ENCODE measurements around the gene LMLN.
A peak's percentile ranks its signal among the peaks of the same experiment; 100 is the strongest.
"Not testable (repeated sequence)": the region's sequence is repeated elsewhere in the genome, so short reads cannot be mapped to it uniquely, and the experiment has no call there.

LMLN gene

DNA sequence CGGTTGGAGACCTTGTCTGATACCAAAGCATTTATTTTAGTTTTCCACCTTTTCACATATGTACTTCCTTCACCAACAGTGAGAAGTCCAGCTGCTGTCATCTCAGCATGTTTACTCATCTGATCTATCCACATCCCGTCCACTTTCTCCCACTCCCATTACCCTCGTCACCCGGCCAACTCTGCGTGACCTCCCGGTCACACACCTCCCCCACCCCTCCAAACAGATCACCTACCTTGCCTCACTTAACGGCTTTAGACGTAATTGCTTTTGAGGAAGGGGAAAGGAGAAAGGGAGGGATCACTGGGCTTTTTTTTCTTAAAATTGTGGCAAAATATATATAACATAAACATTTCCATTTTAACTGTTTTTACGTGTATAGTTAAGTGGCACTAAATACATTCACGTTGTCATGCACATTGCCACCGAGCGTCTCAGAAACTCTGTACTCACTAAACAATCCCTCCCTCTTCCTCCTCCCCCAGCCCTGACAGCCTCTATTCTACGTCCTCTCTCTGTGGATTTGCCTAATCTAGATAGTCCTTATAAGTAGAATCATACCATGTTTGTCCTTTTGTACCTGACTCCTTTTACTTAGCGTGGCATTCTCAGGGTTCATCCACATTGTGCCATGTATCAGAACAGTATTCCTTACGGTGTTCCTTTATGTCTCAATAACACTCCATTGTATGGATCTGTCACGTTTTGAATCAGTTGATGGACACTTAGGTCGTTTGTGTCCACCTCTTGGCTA lies 67.2 kb downstream of the LMLN start:
- DNase-seq (ENCODE audit: low spot score), result no peak

DNA sequence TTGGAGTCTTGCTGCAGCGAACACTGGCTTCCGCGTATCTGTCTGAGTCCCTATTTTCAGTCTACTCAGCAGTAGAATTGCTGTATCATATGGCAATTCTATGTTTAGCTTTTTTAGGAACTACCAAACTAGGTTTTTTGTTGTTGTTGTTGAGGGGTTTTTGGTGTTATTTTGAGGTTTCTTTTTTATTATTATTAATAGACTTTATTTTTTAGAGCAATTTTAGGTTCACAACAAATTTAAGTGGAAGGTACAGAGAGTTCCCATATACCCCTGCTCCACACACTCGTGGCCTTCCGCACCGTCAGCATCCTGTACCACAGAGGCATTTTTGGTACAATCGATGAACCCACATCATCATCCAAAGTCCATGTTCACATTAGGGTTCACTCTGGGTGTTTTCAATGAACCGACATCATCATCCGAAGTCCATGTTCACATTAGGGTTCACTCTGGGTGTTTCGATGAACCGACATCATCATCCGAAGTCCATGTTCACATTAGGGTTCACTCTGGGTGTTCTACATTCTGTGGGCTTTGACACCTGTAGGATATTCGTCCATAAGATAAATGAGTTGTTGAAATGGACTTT lies 67.9 kb downstream of the LMLN start:
- DNase-seq (ENCODE audit: low spot score), result no peak

DNA sequence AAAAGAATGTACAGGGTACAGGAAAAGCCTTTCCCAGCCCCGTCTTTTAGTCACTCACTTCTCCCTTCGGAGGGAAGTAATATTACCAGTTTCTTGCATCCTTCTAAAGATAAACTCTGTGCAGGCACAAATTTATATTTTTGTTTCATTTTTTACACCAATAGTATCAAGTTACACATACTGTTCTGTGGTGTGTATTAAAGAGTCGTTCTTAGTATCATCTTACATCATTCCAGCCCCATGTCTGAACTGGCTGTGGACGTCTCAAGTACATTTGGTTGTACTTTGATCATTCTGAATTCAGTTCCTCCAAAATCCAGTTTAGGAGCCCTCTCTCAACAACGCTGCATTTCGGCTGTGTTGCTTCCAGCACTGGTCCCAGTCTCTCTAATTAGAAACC lies 68.7 kb downstream of the LMLN start:
- no peak for DNase-seq (ENCODE audit: low spot score)

DNA sequence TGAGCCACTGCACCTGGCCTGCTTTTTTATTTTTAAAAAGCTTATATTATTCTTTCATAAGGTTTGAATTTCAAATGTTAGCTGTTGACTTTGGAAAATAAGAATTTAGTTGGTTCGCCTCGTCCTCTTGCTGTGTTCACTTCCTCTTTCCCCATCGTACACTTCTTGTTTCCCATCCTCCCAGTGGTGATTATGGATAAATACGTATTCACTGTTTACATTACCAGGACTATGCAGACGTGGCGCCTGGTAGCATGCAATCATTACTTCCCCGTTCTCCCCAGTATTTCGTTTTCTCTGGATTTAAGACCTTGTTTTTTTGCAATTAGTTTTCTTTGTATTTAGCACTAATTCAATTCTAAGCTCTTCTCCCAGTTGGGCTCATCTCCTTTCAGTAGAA lies 70.1 kb downstream of the LMLN start:
- DNase-seq (ENCODE audit: low spot score), result no peak

DNA sequence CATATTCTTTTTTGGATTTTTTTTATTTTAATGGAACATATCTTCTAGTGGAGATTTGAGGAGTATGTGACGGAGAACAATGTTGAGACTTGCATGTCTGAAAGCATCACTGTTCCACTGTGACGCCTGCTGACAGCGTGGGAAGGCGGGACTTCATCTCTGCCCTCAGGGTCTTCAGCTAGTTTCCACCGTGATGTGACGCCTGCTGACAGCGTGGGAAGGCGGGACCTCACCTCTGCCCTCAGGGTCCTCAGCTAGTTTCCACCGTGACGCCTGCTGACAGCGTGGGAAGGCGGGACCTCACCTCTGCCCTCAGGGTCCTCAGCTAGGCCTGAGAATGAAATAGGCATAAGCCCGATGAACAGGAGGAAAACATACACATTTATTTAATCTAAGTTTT lies 70.7 kb downstream of the LMLN start:
- DNase-seq (ENCODE audit: low spot score), result no peak

DNA sequence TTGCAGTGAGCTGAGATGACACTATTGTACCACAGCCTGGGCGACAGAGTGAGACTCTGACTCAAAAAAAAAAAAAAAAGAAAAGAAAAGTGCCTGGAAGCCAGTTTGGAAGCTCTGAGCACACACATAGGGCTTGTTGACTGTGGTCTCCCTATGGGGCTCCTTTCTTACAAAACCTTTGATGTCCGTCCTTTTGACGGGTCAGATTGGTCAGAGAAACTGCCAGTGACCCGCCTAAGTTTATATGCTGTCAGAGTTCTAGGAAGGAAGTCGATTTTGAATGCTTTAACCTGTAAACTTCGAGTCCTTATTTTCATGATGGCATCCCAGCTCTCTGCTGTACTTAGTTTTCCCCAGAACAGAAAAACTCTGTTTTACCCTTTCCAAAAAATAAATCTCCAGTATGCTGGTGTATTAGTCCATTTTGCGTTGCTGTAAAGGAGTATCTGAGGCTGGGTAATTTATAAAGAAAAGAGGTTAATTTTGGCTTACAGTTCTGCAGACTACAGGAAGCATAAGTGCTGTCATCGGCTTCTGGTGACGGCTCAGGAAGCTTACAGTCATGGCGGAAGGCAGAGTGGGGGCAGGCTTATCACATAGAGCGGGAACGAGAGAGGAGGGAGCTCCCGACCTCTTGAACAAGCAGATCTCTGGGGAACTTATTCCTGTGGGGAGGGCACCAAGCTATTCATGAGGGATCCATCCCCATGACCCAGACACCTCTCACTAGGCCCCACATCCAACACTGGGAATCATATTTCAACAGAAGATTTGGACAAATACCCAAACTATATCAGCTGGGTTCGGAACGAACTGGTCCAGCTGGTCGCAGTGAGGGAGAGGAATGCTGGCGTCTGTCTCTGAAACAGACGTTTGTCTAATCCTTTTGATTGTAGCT lies 72.3 kb downstream of the LMLN start:
- no peak for DNase-seq (ENCODE audit: low spot score)

DNA sequence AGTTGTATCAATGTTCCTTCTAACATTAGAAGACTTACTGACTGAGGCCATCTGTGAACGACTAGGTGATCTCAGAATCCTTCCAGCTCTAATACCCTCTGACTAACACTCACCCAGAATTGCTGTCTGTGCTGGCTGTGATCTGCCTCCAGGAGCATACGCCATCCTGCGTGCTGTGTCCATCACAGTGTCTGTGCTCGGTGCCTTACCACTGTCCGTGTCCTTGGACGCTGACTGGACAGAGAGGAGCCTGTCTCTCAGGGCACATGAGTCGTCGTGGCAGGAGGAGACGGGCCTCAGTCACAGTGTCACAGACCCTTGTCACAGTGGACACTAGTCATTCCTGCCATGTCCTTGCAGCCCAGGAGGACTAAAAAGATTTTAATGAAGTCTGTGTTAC lies 83.1 kb downstream of the LMLN start:
- no peak for DNase-seq (ENCODE audit: low spot score)

DNA sequence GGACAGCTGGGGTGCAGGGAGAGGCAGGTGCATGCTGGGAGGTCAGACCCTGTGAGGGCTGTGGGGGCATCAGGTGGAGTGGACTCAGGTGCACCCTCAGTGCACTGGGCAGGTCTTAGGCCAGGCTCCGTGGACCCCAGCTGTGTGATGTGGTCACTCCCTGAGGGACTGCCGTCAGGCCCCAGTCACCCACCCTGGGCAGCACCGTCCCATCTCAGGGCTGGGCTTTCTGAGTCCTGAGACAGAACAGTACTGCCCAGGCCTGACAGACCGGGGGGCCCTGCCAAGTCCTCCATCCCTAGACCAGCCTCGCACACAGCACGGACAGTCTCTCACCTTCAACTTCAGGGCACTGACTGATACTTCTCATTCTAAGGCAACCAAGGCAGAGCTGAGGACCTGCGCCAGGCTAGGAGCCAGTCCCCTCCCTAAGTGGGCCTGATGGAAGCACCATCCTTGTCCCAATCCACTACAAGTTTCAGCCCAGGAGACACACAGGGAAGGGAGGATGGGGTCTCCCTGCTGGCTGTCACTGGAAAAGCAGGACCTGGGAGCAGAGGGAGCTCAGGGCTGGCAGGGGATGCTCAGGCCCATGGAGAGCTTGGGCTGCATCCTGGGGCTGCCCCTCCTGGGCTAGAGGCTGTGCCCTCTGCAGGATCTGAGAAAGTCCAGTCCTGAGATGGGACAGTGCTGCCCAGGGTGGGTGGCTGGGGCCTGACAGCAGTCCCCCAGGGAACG lies 86.3 kb downstream of the LMLN start:
- DNase-seq (ENCODE audit: low spot score), result no peak

DNA sequence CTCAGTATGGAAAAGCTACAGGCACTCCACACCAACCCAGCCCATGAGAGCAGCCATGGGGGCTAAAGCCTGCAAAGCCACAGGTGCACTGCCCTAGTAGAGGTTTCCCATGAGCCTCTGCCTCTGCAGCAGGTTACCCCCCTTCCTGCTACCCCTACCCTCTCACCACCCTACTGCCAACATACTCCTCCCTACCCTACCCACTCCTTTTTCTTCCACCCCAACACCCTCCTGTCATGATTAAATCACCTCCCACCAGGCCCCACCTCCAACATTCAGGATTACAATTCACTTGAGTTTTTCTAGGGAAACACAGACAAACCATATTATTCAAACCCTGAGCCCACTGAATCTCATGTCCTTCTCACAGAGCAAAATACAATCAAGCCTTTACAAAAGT lies 88.4 kb downstream of the LMLN start:
- no peak for DNase-seq (ENCODE audit: low spot score)

DNA sequence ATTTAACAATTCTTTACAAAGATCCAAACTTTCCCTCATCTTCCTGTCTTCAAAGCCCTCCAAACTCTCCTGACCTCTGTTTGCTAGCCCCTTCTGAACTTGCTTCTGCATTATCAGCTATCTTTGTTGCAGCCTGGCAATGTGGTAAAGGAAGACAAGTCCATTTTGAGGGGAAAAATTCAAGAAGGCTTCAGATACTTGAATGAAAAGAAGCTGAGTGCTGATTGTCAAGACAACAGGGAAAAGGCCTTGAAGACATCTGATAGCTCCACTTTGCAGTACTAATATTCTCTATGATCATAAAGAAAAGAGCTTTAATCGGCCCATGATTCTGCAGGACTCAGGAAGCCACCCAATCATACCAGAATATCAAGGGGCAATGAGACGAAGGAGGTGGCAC lies 91.8 kb downstream of the LMLN start:
- no peak for DNase-seq (ENCODE audit: low spot score)

DNA sequence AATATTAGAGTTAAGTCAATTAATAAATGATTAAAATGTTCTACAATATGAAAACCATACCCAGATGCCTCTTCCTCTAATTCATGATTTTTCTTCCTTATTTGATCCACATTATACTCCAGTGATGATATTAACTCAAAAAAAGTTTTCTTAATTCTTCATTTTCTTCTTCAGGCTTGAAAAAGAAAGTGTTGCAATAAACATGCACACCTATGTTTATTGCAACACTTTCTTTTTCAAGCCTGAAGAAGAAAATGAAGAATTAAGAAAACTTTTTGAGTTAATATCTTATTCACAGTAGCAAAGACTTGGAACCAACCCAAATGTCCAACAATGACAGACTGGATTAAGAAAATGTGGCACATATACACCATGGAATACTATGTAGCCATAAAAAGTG lies 93.4 kb downstream of the LMLN start:
- DNase-seq (ENCODE audit: low spot score), result not testable (repeated sequence)

DNA sequence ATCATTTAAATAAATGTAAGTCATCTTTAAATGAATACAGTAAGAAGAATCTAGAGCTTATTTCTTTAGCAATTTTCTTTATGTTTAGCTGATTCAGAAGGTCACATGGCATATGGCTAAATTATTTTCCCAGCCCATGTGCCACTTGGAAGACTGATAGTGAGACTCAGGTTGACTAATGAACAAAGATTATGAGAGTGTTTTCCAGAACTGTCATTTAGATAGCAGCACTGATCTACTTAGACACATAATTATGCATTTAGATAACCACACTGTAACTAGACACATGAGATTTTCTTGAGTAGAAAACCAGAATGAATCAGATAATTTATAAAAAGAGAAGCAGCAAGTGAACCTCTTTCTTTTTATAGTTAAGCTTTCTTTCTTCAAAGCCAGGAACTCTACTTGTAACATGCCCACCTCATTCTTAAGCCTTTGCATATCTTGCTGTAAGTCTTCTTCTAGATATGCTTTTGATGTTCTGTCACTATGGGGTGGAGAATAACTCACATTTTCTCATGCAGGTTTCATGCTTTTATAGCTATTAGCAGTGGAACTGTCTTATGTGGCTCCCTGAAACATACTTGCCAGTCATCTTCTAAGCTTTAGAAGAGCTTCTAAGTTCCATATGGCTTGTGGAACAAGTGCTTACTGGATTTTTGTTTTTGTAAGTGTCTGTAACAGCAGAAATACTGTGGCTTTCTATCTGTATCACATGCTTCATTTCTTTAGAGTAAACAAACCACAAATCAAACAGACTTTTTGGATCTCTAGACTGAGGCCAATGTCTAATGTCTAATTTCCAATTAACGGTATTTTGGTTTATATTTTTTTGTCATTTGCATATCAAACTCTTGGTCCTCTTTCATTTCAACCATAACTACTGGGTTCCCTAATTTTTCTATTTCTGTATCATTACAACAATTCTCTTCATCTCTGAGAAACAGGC lies 101.4 kb downstream of the LMLN start:
- DNase-seq (ENCODE audit: low spot score), result no peak

DNA sequence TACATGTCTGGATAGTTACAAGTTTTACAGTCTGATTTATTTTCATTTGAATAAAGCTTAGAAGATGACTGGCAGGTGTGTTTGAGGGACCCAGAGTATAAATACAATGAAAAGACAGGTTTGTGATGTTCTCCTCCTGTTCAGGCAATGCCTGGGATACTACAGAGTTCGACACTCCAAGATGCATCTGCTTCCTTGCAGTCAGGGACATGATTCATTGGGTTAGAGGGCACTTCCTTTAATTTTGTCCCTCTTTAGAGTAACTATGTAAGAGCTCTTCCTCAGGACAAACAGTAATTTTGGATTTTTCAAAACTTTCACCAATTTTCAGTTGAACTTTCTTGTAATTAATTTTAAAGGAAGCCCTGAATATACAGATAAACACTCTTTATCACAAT lies 102.0 kb downstream of the LMLN start:
- no peak for DNase-seq (ENCODE audit: low spot score)

DNA sequence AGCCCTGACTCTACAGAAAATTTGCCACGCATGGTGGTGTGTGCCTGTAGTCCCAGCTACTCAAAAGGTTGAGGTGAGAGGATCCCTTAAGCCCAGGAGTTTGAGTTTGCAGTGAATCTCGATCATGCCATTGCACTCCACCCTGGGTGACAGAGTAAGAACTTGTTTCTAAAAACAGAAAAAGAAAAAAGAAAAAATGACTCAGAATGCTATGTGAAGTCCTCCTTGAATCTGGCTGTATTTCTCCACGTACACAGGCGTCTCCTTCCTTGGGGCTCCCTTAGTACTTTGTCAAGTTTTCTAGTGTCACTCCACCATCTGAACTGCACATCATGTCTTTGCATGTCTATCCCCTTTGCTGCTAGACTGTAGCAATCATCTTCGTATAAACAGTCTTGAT lies 104.4 kb downstream of the LMLN start:
- no peak for DNase-seq (ENCODE audit: low spot score)

DNA sequence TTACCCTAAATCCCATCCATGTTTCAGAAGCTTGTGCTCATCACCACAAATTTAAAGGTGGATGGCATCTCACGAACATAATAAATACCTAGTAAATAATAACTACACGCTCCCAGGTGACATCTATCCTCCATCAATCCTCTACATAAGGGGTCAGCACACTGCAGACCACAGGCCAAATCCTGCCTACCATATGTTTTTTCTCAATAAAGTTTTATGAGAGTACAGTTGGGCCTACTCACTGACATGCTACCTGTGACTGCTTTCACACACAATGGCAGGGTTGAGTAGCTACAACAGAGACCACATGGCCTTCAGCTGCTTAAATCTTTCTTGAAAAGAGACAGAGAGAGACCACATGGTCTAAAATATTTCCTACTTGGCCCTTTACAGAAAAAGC lies 105.9 kb downstream of the LMLN start:
- DNase-seq (ENCODE audit: low spot score), result no peak

DNA sequence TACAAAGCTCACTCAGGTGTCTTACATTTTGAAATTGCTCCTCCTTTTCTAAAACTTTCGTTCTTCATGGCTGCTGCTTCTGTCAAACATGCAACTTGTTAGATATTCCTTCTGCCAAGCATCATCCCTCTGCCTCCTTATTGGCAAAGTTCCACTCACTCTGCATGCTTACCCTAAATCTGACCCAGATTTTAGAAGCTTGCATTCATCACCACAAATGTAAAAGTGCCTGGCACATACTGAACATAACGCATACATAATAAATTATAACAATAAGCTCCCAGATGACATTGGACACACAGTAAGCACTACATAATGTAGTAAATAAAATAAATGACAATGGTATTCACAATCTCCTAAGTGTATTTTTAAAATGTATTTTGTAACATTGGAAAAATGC lies 107.4 kb downstream of the LMLN start:
- no peak for DNase-seq (ENCODE audit: low spot score)

DNA sequence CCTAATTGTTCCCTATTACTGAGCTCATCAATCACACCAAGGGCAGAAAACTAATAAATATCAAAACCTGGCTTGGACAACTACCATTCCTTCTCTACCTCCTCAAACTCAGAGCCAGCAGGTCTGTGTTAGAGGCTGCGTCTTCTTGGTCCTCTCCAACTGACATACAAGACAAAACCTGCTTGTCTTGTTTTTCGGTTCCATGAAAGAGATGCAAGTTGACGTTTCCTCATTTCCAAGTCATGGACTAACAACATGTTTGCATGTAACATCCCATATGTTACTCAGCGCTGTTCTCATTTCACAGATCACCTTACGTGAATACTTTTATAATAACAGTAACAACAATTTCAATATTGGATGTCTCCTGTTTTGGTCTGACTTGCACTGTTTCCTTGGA lies 110.9 kb downstream of the LMLN start:
- no peak for DNase-seq (ENCODE audit: low spot score)

DNA sequence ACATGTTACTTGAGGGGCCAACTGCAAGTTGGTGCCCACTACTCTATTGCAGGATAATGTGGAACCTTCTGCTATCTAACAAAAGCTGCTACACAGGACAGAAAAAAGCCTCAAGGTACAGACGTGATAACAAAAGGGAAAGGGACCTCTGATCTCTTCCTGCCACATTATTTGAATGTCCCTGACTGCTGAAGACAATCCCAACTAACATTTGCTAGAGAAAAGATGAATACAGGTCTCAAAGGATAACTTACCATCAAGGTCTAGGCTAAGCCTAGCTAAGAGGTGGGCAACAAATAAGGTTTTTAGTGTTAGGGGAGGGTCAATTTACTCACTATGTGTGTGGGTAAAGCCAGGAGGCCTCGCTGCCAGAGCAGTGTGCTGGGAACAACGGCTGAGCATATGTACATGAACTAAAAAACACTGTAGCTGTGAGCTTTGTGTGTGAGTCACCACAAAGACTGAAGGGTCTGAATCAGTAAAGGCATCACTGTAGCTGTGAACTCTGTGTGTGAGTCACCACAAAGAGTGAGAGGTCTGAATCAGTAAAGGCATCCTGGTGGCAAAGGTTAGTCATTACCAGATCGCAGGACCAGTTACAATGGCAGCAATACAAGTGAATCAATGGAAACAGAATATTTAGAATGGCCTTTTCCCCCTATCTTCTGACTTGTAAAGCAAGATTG lies 111.7 kb downstream of the LMLN start:
- DNase-seq (ENCODE audit: low spot score), result no peak

DNA sequence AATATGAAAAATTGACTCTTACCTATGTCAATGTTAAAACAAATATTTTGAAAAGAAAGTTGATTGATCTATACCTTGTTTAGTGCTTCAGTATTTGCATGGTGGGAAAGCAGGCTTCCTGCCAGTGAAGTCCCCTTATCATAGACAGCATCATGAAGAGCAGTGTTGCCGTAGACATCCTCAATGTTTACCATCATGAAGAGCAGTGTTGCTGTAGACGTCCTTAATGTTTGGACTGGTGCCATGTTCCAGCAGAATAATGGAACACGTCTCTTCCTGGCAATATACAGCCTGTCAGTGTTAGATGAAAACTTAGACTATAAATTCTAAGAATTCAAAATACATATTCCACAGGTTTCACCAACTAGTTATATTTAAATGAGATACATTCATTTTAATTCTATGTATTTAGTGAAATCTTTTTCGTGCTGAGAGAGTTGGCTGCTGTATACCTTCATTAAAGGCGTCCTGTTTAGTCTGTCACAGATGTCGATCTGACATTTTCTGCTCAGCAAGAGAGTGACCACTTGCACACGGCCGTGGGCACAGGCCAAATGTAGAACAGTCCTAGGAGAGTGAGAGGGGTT lies 116.8 kb downstream of the LMLN start:
- DNase-seq (ENCODE audit: low spot score), result no peak

DNA sequence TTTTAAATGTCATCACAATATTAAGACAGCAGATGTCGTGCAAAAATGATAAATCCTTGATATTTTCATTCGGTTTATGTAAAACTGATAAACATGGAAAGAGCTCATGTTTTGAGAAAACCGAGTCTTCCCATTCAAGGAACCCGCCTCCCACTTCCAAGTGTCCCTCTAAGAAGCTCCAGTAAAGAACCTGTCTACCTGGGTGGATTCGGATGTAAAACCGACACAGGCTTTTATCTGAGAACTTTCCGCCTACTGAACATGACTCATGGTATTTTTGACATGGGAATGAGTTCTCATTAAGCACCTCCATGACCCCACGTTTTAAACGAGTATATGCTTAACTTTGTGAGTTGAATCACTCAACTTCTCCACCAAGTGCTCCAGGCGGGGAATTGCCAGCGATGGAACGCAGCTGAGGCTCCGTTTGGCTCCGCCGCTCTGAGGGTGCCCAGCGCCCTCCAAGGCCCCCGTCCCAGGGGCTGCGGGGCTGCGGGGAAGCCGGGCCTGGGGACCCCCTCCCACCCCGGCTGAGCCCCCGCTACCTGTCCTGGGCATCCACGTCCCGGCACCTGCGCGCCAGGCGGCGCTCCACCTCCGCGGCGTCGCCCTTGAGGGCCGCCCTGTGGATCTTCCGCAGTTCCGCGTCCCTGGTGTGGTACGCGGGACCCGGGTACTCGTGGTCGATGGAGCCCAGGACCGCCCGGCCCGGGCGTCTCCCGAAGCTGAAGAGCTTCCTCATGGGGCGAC lies 119.9 kb downstream of the LMLN start:
- peak; percentile 10 for DNase-seq (ENCODE audit: low spot score)

Data from HuH-7.5 (cell line).